Measurements from ENCODE around the gene DNMBP. TPM values are rescaled to one million over a fixed set of nuclear protein-coding genes. Genes with fewer than 3 reads are reported as not detected.
"Not testable (repeated sequence)": the region's sequence is repeated elsewhere in the genome, so short reads cannot be mapped to it uniquely, and the experiment has no call there.

DNMBP gene
- total and polyA plus RNA-seq, 2 experiments from 2014 or later, result 13.4 to 31.2 TPM

- H3K27ac ChIP-seq (ENCODE audit: low read depth); H3K9me2 ChIP-seq (ENCODE audit: insufficient read depth); H3K36me3 ChIP-seq (ENCODE audit: insufficient read depth); H3F3A ChIP-seq (replicated peaks; ENCODE audit: low read depth); ATAC-seq; H3K27ac Mint-ChIP-seq; H3K4me3 ChIP-seq; H3K4me2 ChIP-seq; H3K27me3 Mint-ChIP-seq (ENCODE audit: insufficient read depth, low read depth, poor library complexity); H3K4me3 Mint-ChIP-seq; H3K79me2 ChIP-seq (replicated peaks; ENCODE audit: insufficient read depth); H3K4me1 Mint-ChIP-seq; H3K27me3 ChIP-seq (ENCODE audit: insufficient read depth); H4K20me1 ChIP-seq (replicated peaks; ENCODE audit: insufficient read depth); H2AFZ ChIP-seq; H3K4me1 ChIP-seq (ENCODE audit: insufficient read depth); DNase-seq (ENCODE audit: low spot score): not testable (repeated sequence)
- peaks cover 21% of the 10 kb centered on the region for H3K36me3 Mint-ChIP-seq (ENCODE audit: low read depth)
- peaks cover 17% of the 10 kb centered on the region for H3K9me3 Mint-ChIP-seq
Measured at GRCh38 chr10:99946051-99946450, 63.7 kb downstream of the DNMBP start.

DNA sequence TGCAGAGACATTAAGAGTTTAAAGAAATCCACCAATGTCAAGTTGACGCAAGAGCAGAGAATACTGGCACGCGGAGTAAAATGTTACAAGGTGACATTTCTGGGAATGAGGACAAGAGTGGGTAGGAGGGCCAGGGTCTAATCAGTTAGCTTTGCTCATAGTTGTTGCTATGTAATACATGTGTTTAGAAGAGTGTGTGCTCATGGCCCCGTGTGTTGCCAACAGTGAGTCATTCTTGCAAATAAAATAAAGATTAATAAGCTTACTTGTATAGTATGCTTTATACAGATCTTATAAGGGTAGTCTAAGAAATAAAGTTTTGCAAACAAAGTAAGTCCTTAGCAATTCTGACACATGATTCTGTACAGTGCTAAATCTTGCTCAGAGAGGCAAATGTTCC is 64.5 kb downstream of the DNMBP start:
- Histone ChIP-seq H3K27ac (ENCODE audit: low read depth) (no peak overlapping the region), H3F3A (replicated peaks; ENCODE audit: low read depth) (no peaks in the 10 kb centered on the region), H3K36me3 (ENCODE audit: insufficient read depth) (no peaks in the 10 kb centered on the region), H3K4me2 (no peak overlapping the region), H2AFZ (no peak overlapping the region), H3K79me2 (replicated peaks; ENCODE audit: insufficient read depth) (0 out of 2 replicates have a peak, but pooled peaks cover 3% of the 10 kb centered on the region), H3K4me1 (ENCODE audit: insufficient read depth) (no peaks in the 10 kb centered on the region), H3K9me2 (ENCODE audit: insufficient read depth) (no peaks in the 10 kb centered on the region), H3K4me3 (no peak overlapping the region), H4K20me1 (replicated peaks; ENCODE audit: insufficient read depth) (no peaks in the 10 kb centered on the region), H3K27me3 (ENCODE audit: insufficient read depth) (no peaks in the 10 kb centered on the region)
- peaks cover 2% of the 10 kb centered on the region for H3K27me3 Mint-ChIP-seq (ENCODE audit: insufficient read depth, low read depth, poor library complexity)
- no peak for DNase-seq (ENCODE audit: low spot score)
- no peak overlapping the region for H3K27ac Mint-ChIP-seq
- no peak overlapping the region for H3K4me3 Mint-ChIP-seq
- H3K9me3 Mint-ChIP-seq, result peaks cover 13% of the 10 kb centered on the region
- TF ChIP-seq NANOG (IDR thresholded peaks at IDR 0.05; ENCODE audit: borderline replicate concordance), result no peak
- TF ChIP-seq ZNF114 (CRISPR knock-in tag; IDR thresholded peaks at IDR 0.05), result no peak
- TF ChIP-seq CREB1 (CRISPR knock-in tag; IDR thresholded peaks at IDR 0.05; ENCODE audit: low read depth), result no peak
- no peak for TF ChIP-seq EZH2phosphoT487 (IDR thresholded peaks at IDR 0.05; ENCODE audit: unreplicated experiment)
- no peak for TF ChIP-seq POLR2AphosphoS5 (IDR thresholded peaks at IDR 0.05; ENCODE audit: low read depth)
- TF ChIP-seq, protein P1, sequence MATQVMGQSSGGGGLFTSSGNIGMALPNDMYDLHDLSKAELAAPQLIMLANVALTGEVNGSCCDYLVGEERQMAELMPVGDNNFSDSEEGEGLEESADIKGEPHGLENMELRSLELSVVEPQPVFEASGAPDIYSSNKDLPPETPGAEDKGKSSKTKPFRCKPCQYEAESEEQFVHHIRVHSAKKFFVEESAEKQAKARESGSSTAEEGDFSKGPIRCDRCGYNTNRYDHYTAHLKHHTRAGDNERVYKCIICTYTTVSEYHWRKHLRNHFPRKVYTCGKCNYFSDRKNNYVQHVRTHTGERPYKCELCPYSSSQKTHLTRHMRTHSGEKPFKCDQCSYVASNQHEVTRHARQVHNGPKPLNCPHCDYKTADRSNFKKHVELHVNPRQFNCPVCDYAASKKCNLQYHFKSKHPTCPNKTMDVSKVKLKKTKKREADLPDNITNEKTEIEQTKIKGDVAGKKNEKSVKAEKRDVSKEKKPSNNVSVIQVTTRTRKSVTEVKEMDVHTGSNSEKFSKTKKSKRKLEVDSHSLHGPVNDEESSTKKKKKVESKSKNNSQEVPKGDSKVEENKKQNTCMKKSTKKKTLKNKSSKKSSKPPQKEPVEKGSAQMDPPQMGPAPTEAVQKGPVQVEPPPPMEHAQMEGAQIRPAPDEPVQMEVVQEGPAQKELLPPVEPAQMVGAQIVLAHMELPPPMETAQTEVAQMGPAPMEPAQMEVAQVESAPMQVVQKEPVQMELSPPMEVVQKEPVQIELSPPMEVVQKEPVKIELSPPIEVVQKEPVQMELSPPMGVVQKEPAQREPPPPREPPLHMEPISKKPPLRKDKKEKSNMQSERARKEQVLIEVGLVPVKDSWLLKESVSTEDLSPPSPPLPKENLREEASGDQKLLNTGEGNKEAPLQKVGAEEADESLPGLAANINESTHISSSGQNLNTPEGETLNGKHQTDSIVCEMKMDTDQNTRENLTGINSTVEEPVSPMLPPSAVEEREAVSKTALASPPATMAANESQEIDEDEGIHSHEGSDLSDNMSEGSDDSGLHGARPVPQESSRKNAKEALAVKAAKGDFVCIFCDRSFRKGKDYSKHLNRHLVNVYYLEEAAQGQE (IDR thresholded peaks at IDR 0.05; ENCODE audit: unreplicated experiment), result no peak
- TF ChIP-seq JUNB (IDR thresholded peaks at IDR 0.05; ENCODE audit: unreplicated experiment), result no peak
- TF ChIP-seq ZNF331 (CRISPR knock-in tag; IDR thresholded peaks at IDR 0.05; ENCODE audit: low read depth), result no peak
- no peak for TF ChIP-seq ETS1 (IDR thresholded peaks at IDR 0.05)
- no peak for TF ChIP-seq CTCF (conservative IDR thresholded peaks at IDR 0.05; ENCODE audit: low read depth in 2 of 2)
- peaks cover 21% of the 10 kb centered on the region for H3K36me3 Mint-ChIP-seq (ENCODE audit: low read depth)
- H3K4me1 Mint-ChIP-seq, result no peaks in the 10 kb centered on the region
- ATAC-seq, result no peak

All from GM23338 (cell line).